HG03159 (cell line): ENCODE results near the gene LUC7L2.
"Not testable (repeated sequence)": the region's sequence is repeated elsewhere in the genome, so short reads cannot be mapped to it uniquely, and the experiment has no call there.

ENCODE experiments used
- ATAC-seq: cut with Tn5 transposase; IDR thresholded peaks from one replicate; pipeline ENCODE4 v1.9.1; 2021; ENCODE audit warnings: mild to moderate bottlenecking, moderate library complexity; ENCODE audit not compliant: unreplicated experiment

LUC7L2 gene

GRCh38 chr7:139393621-139394211 lies 34.0 kb downstream of the LUC7L2 start:
- no peak for ATAC-seq

- no peak for ATAC-seq
Observed at GRCh38 chr7:139394540-139394939, 34.8 kb downstream of the LUC7L2 start.

- ATAC-seq = no peak
Observed at GRCh38 chr7:139396323-139396951, 36.7 kb downstream of the LUC7L2 start.

GRCh38 chr7:139397192-139397591 lies 37.5 kb downstream of the LUC7L2 start:
- ATAC-seq = no peak

GRCh38 chr7:139403601-139404000 lies 43.9 kb downstream of the LUC7L2 start:
- no peak for ATAC-seq

GRCh38 chr7:139407555-139407954 lies 47.9 kb downstream of the LUC7L2 start:
- ATAC-seq = no peak

- not testable (repeated sequence) for ATAC-seq
Observed at GRCh38 chr7:139414743-139415402, 55.2 kb downstream of the LUC7L2 start.

GRCh38 chr7:139416405-139416804 lies 56.7 kb downstream of the LUC7L2 start:
- no peak for ATAC-seq

GRCh38 chr7:139417478-139417877 lies 57.8 kb downstream of the LUC7L2 start:
- ATAC-seq = no peak

GRCh38 chr7:139421123-139421522 lies 61.4 kb downstream of the LUC7L2 start:
- no peak for ATAC-seq

- ATAC-seq = no peak
Observed at GRCh38 chr7:139422126-139422525, 62.4 kb downstream of the LUC7L2 start.

GRCh38 chr7:139423091-139423490 lies 63.4 kb downstream of the LUC7L2 start:
- ATAC-seq = no peak

GRCh38 chr7:139424004-139424403 lies 64.3 kb downstream of the LUC7L2 start:
- ATAC-seq = no peak

GRCh38 chr7:139425701-139426100 lies 66.0 kb downstream of the LUC7L2 start:
- ATAC-seq = not testable (repeated sequence)

- ATAC-seq = no peak
Observed at GRCh38 chr7:139426258-139427028, 66.7 kb downstream of the LUC7L2 start.

GRCh38 chr7:139427029-139427420 lies 67.3 kb downstream of the LUC7L2 start:
- ATAC-seq = no peak

GRCh38 chr7:139427788-139428187 lies 68.1 kb downstream of the LUC7L2 start:
- ATAC-seq = no peak

- ATAC-seq = not testable (repeated sequence)
Observed at GRCh38 chr7:139429735-139430134, 70.0 kb downstream of the LUC7L2 start.

GRCh38 chr7:139430443-139430842 lies 70.7 kb downstream of the LUC7L2 start:
- ATAC-seq = no peak

GRCh38 chr7:139431010-139431409 lies 71.3 kb downstream of the LUC7L2 start:
- ATAC-seq = no peak

- no peak for ATAC-seq
Observed at GRCh38 chr7:139431459-139431858, 71.8 kb downstream of the LUC7L2 start.

GRCh38 chr7:139436806-139437205 lies 77.1 kb downstream of the LUC7L2 start:
- no peak for ATAC-seq
